Sigmoid colon (tissue), 7 donors: ENCODE measurements around the gene DNAJC3. TPM values are rescaled to one million over a fixed set of nuclear protein-coding genes. Genes with fewer than 3 reads are reported as not detected.

ENCODE experiments used
- DNase-seq: peaks from one replicate; pipeline ENCODE4 v3.0.0-alpha.2; 2019
- H3K27ac ChIP-seq, 4 donors: fragments of 200-600 bp; sonication (generic); one replicate each; pipeline ENCODE4 v1.5.1; 2016 to 2019; ENCODE audit warnings: mild to moderate bottlenecking in 1 of 4
- H3K27me3 ChIP-seq, 3 donors: fragments of 200-600 bp; sonication (generic); one replicate each; pipeline ENCODE4 v1.5.1; 2019; ENCODE audit warnings: mild to moderate bottlenecking in 1 of 3
- H3K36me3 ChIP-seq, 4 donors: fragments of 200-600 bp; sonication (generic); one replicate each; pipeline ENCODE4 v1.5.1; 2016 to 2019
- H3K4me1 ChIP-seq, 4 donors: fragments of 200-600 bp; sonication (generic); one replicate each; pipeline ENCODE4 v1.5.1; 2017 to 2019
- H3K4me3 ChIP-seq, 4 donors: fragments of 200-600 bp; sonication (generic); one replicate each; pipeline ENCODE4 v1.5.1; 2017 to 2019; ENCODE audit warnings: mild to moderate bottlenecking in 2 of 4, moderate library complexity in 1 of 4
- H3K9me3 ChIP-seq, 4 donors: fragments of 200-600 bp in 3 of 4; sonication (generic) in 3 of 4; one replicate each; pipeline versions ENCODE4 v1.5.1 to v1.6.1; 2013 to 2019
- CTCF ChIP-seq, 4 experiments: fragments of 450-650 bp in 3 of 4; fragments of 200-600 bp in 1 of 4; IDR thresholded peaks; one replicate each; pipeline ENCODE4 v1.5.1; 2016 to 2019; ENCODE audit warnings: antibody characterized with exemption in 4 of 4, mild to moderate bottlenecking in 3 of 4, moderate library complexity in 2 of 4
- EP300 ChIP-seq, 4 donors: sonication (generic); formaldehyde crosslinking; IDR thresholded peaks; one replicate each; pipeline ENCODE4 v1.6.1; 2017; ENCODE audit warnings: antibody characterized with exemption in 4 of 4
- POLR2A ChIP-seq, 2 donors: fragments of 450-650 bp; IDR thresholded peaks; one replicate each; pipeline ENCODE4 v1.6.1; 2016; ENCODE audit warnings: antibody characterized with exemption in 2 of 2, mild to moderate bottlenecking in 2 of 2, moderate library complexity in 2 of 2
- POLR2AphosphoS5 ChIP-seq, 4 donors: sonication (generic); formaldehyde crosslinking; IDR thresholded peaks; one replicate each; pipeline ENCODE4 v1.6.1; 2017; ENCODE audit warnings: antibody characterized with exemption in 4 of 4
- WGBS, 2 donors: extraction: QIAGEN DNeasy Blood & Tissue Kit; methylation state at CpG; one replicate each; pipeline ENCODE4 v1.1.7; 2013; 5-methylcytosine and 5-hydroxymethylcytosine counted together
- intact Hi-C: fragments of 100-400 bp; cut with DNase I; formaldehyde crosslinking; loops from one replicate; pipeline ENCODE4 v1.15.1; 2023
- polyA plus RNA-seq, 3 donors: library from polyadenylated mRNA; stranded (reverse); fragments of 200-250 nt; gene quantifications; one replicate each; pipeline ENCODE4 v1.2.3, GENCODE V29; 2013
- total RNA-seq, 4 donors: library from RNA; depleted of rRNA; stranded (reverse); fragments of >200 nt; gene quantifications; one replicate each; pipeline ENCODE4 v1.1.0, GENCODE V29; 2016
- donor health status: healthy with polysubstance abuse.
- donor health status: Bipolar disorder and iron deficiency.
- donor health status: healthy.

The DNAJC3 gene
- total and polyA plus RNA-seq, 7 donors: 4.8 to 48.5 (median 41.5) TPM

GRCh38 chr13:95793781-95794180 is 116.8 kb downstream of the DNAJC3 start:
- TF ChIP-seq CTCF (IDR thresholded peaks at IDR 0.05): no peak
- TF ChIP-seq POLR2AphosphoS5 (IDR thresholded peaks at IDR 0.05): no peak
- no peak for TF ChIP-seq POLR2A (IDR thresholded peaks at IDR 0.05)
- no peak for TF ChIP-seq EP300 (IDR thresholded peaks at IDR 0.05)
- peaks cover 0 to 49% (median 5%) of the 10 kb centered on the region in 4 donors for H3K36me3 ChIP-seq
- no peak overlapping the region for H3K27ac ChIP-seq
- H3K4me3 ChIP-seq: no peak overlapping the region
- no peaks in the 10 kb centered on the region for H3K4me1 ChIP-seq
- no peaks in the 10 kb centered on the region for H3K9me3 ChIP-seq
- no peaks in the 10 kb centered on the region for H3K27me3 ChIP-seq
- intact Hi-C loops: no loop called here
- 93 to 94% methylated on average over 3 of the region's 3 CpGs for WGBS, 2 donors
- no peak for DNase-seq

- Histone ChIP-seq H3K4me3 (no peak overlapping the region), H3K27ac (no peak overlapping the region), H3K4me1 (no peaks in the 10 kb centered on the region), H3K27me3 (no peaks in the 10 kb centered on the region), H3K36me3 (peaks cover 0 to 20% (median 3%) of the 10 kb centered on the region in 4 donors), H3K9me3 (no peaks in the 10 kb centered on the region)
- WGBS, 2 donors: 91 to 95% methylated on average over 2 of the region's 2 CpGs
- TF ChIP-seq CTCF (IDR thresholded peaks at IDR 0.05) (no peak), POLR2AphosphoS5 (IDR thresholded peaks at IDR 0.05) (no peak), EP300 (IDR thresholded peaks at IDR 0.05) (no peak)
- no peak for DNase-seq
- intact Hi-C loops: no loop called here
Observed at GRCh38 chr13:95797016-95797415, 120.1 kb downstream of the DNAJC3 start.

GRCh38 chr13:95800436-95800835 is 123.5 kb downstream of the DNAJC3 start:
- no peaks in the 10 kb centered on the region for H3K27me3 ChIP-seq
- no peaks in the 10 kb centered on the region for H3K36me3 ChIP-seq
- whole genome bisulfite sequencing, 2 donors: 81 to 83% methylated on average over 1 of the region's 1 CpG
- no peak for DNase-seq
- no peak overlapping the region for H3K27ac ChIP-seq
- intact Hi-C loops: no loop called here
- H3K4me3 ChIP-seq: no peak overlapping the region
- no peaks in the 10 kb centered on the region for H3K9me3 ChIP-seq
- TF ChIP-seq POLR2A (IDR thresholded peaks at IDR 0.05) (no peak), POLR2AphosphoS5 (IDR thresholded peaks at IDR 0.05) (no peak), EP300 (IDR thresholded peaks at IDR 0.05) (no peak)
- H3K4me1 ChIP-seq: no peaks in the 10 kb centered on the region

- no peaks in the 10 kb centered on the region for H3K4me1 ChIP-seq
- DNase-seq: no peak
- no peak for TF ChIP-seq EP300 (IDR thresholded peaks at IDR 0.05)
- no peak for TF ChIP-seq CTCF (IDR thresholded peaks at IDR 0.05)
- no peak for TF ChIP-seq POLR2A (IDR thresholded peaks at IDR 0.05)
- no peak for TF ChIP-seq POLR2AphosphoS5 (IDR thresholded peaks at IDR 0.05)
- H3K4me3 ChIP-seq: no peak overlapping the region
- no peak overlapping the region for H3K27ac ChIP-seq
- H3K9me3 ChIP-seq: peaks cover 0 to 7% (median 0%) of the 10 kb centered on the region in 4 donors
- H3K36me3 ChIP-seq: no peaks in the 10 kb centered on the region
- 93 to 96% methylated on average over 4 of the region's 4 CpGs for WGBS, 2 donors
- no peaks in the 10 kb centered on the region for H3K27me3 ChIP-seq
- intact Hi-C loops: no loop called here
Observed at GRCh38 chr13:95801825-95802224, 124.9 kb downstream of the DNAJC3 start.

GRCh38 chr13:95805921-95806320 is 129.0 kb downstream of the DNAJC3 start:
- no peak for DNase-seq
- Histone ChIP-seq H3K9me3 (peaks cover 0 to 8% (median 3%) of the 10 kb centered on the region in 4 donors), H3K4me1 (no peaks in the 10 kb centered on the region), H3K27ac (no peak overlapping the region), H3K27me3 (no peaks in the 10 kb centered on the region), H3K36me3 (peaks cover 0 to 3% (median 0%) of the 10 kb centered on the region in 4 donors), H3K4me3 (no peak overlapping the region)
- intact Hi-C loops: no loop called here
- TF ChIP-seq CTCF (IDR thresholded peaks at IDR 0.05) (no peak), POLR2AphosphoS5 (IDR thresholded peaks at IDR 0.05) (no peak), EP300 (IDR thresholded peaks at IDR 0.05) (no peak), POLR2A (IDR thresholded peaks at IDR 0.05) (no peak)
